GM10266 (cell line): ENCODE data around the gene PHF5A.
"Not testable (repeated sequence)": the region's sequence is repeated elsewhere in the genome, so short reads cannot be mapped to it uniquely, and the experiment has no call there.

ENCODE experiments used
- DNase-seq: peaks from one replicate; pipeline ENCODE4 v3.0.0; 2012; ENCODE audit errors: extremely low spot score
- CTCF ChIP-seq: IDR thresholded peaks from 2 replicates; pipeline ENCODE4 v1.5.1; 2012; ENCODE audit warnings: mild to moderate bottlenecking, low read depth; ENCODE audit not compliant: control insufficient read depth, insufficient read depth; ENCODE audit errors: missing control alignments

Gene PHF5A

GRCh38 chr22:41435560-41435959 lies 32.9 kb downstream of the PHF5A start:
- no peak for TF ChIP-seq CTCF
- DNase-seq: no peak

- not testable (repeated sequence) for DNase-seq
These were observed 34.0 kb downstream of the PHF5A start for GRCh38 chr22:41434361-41435003.

- not testable (repeated sequence) for DNase-seq
These were observed 35.0 kb downstream of the PHF5A start for GRCh38 chr22:41433480-41433879.

GRCh38 chr22:41431656-41432055 lies 36.8 kb downstream of the PHF5A start:
- no peak for DNase-seq
- no peak for TF ChIP-seq CTCF

- no peak for TF ChIP-seq CTCF
These were observed 38.5 kb downstream of the PHF5A start for GRCh38 chr22:41429951-41430332.

GRCh38 chr22:41429232-41429950 lies 39.1 kb downstream of the PHF5A start:
- no peak for TF ChIP-seq CTCF

More at GRCh38 chr22:41429951-41430332, 38.5 kb downstream of the PHF5A start:
- DNase-seq: no peak

GRCh38 chr22:41425660-41426365 lies 42.7 kb downstream of the PHF5A start:
- TF ChIP-seq CTCF: no peak
- DNase-seq: no peak

More at GRCh38 chr22:41429232-41429950, 39.1 kb downstream of the PHF5A start:
- no peak for DNase-seq

GRCh38 chr22:41418717-41419116 lies 49.8 kb downstream of the PHF5A start:
- no peak for TF ChIP-seq CTCF

More at GRCh38 chr22:41418717-41419116, 49.8 kb downstream of the PHF5A start:
- DNase-seq: no peak
